HG03460 (cell line): ENCODE results near the gene MTCL3.

ENCODE experiments used
- ATAC-seq: cut with Tn5 transposase; IDR thresholded peaks from one replicate; pipeline ENCODE4 v1.9.1; 2021; ENCODE audit not compliant: unreplicated experiment

The MTCL3 gene

GRCh38 chr6:127475135-127475822 is 43.9 kb downstream of the MTCL3 start:
- no peak for ATAC-seq

GRCh38 chr6:127471379-127472255 is 47.5 kb downstream of the MTCL3 start:
- no peak for ATAC-seq

- ATAC-seq, result no peak
Observed at GRCh38 chr6:127468936-127469335, 50.2 kb downstream of the MTCL3 start.

- no peak for ATAC-seq
Observed at GRCh38 chr6:127466416-127466815, 52.7 kb downstream of the MTCL3 start.

- peak; percentile 89 for ATAC-seq
Observed at GRCh38 chr6:127464881-127465459, 54.2 kb downstream of the MTCL3 start.

- ATAC-seq, result no peak
Observed at GRCh38 chr6:127464161-127464880, 54.8 kb downstream of the MTCL3 start.

GRCh38 chr6:127463056-127463455 is 56.1 kb downstream of the MTCL3 start:
- no peak for ATAC-seq

- no peak for ATAC-seq
Observed at GRCh38 chr6:127462376-127462775, 56.8 kb downstream of the MTCL3 start.

- ATAC-seq, result no peak
Observed at GRCh38 chr6:127460465-127460864, 58.7 kb downstream of the MTCL3 start.

GRCh38 chr6:127459231-127459641 is 59.9 kb downstream of the MTCL3 start, which contains the start of gene KIAA0408:
KIAA0408 (minus strand) TSS chr6:127459389; CDS start chr6:127453981, 5,408 bp downstream.
- ATAC-seq, result no peak

GRCh38 chr6:127458817-127459216 is 60.3 kb downstream of the MTCL3 start:
- no peak for ATAC-seq

- ATAC-seq, result no peak
Observed at GRCh38 chr6:127458222-127458621, 60.9 kb downstream of the MTCL3 start.

GRCh38 chr6:127457456-127458064 is 61.6 kb downstream of the MTCL3 start:
- ATAC-seq, result no peak

- ATAC-seq, result no peak
Observed at GRCh38 chr6:127456465-127456864, 62.7 kb downstream of the MTCL3 start.

- no peak for ATAC-seq
Observed at GRCh38 chr6:127453845-127454619, 65.1 kb downstream of the MTCL3 start.

GRCh38 chr6:127452803-127453202 is 66.3 kb downstream of the MTCL3 start:
- ATAC-seq, result no peak

- no peak for ATAC-seq
Observed at GRCh38 chr6:127451388-127451787, 67.7 kb downstream of the MTCL3 start.

- ATAC-seq, result no peak
Observed at GRCh38 chr6:127447780-127448179, 71.4 kb downstream of the MTCL3 start.

GRCh38 chr6:127446356-127446755 is 72.8 kb downstream of the MTCL3 start:
- ATAC-seq, result no peak

GRCh38 chr6:127441881-127442280 is 77.3 kb downstream of the MTCL3 start:
- no peak for ATAC-seq
